Fibroblast of skin of left quadriceps (primary cell): ENCODE measurements around the gene SMIM34.
"Not testable (repeated sequence)": the region's sequence is repeated elsewhere in the genome, so short reads cannot be mapped to it uniquely, and the experiment has no call there.

ENCODE experiments used
- DNase-seq, 2 experiments: peaks; one replicate each; pipeline ENCODE4 v3.0.0-alpha.2; 2013; ENCODE audit warnings: low read depth in 2 of 2

Gene SMIM34

DNA sequence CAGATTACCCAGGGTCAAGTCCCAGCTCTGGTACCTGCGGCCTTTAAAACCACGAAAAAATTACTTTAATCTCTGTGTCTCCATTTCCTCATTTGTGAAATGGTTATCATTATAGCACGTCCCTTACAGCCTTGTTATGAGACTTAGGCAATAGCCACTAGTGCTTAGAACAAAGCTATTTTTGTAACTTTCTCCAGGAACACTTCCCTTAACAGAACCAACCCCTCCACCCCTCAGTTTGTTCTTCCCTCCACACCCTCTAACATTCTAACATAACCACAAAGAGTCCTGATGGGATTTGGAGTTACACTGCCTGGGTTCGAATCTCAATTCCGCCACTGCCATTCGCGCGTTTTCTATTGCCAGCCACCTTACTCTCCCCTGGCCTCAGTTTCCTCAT is 49.3 kb downstream of the SMIM34 start:
- not testable (repeated sequence) for DNase-seq

DNA sequence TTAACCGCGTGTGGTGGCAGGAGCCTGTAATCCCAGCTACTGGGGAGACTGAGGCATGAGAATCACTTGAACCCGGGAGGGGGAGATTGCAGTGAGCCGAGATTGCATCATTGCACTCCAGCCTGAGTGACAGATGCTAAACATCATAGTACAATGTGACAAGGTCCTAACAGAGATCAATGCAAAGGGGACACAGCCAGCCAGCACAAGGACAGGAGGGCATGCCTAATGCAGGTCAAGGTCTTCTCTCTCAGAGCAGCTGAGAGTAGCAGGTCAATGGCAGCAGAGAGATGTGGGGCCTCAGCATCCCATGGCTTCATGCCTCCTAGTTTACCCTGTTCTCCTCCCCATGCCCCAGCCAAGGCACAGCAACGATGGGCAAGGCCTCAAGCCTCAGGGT is 51.4 kb downstream of the SMIM34 start:
- no peak for DNase-seq

- no peak for DNase-seq
Measured at GRCh38 chr21:34369741-34370140, 54.0 kb downstream of the SMIM34 start.
